Parathyroid adenoma (tissue), 2 donors: Measurements from ENCODE around the gene CTAGE6.
"Not testable (repeated sequence)": the region's sequence is repeated elsewhere in the genome, so short reads cannot be mapped to it uniquely, and the experiment has no call there.

Experiments
- H2AFZ ChIP-seq: fragments of 300-600 bp; sonication (generic); one replicate; pipeline ENCODE4 v1.7.0; 2017; ENCODE audit warnings: antibody characterized with exemption, mild to moderate bottlenecking
- H3K27ac ChIP-seq: fragments of 300-600 bp; sonication (generic); one replicate; pipeline ENCODE4 v1.7.0; 2017
- H3K27me3 ChIP-seq: fragments of 300-600 bp; sonication (generic); one replicate; pipeline ENCODE4 v1.7.0; 2017; ENCODE audit warnings: low read length; ENCODE audit not compliant: control insufficient read depth, insufficient read depth
- H3K36me3 ChIP-seq: fragments of 300-600 bp; sonication (generic); one replicate; pipeline ENCODE4 v1.7.0; 2017; ENCODE audit warnings: low read length; ENCODE audit not compliant: control insufficient read depth, insufficient read depth
- H3K4me1 ChIP-seq: fragments of 300-600 bp; sonication (generic); one replicate; pipeline ENCODE4 v1.7.0; 2017; ENCODE audit warnings: control low read depth
- H3K4me2 ChIP-seq: fragments of 300-600 bp; sonication (generic); one replicate; pipeline ENCODE4 v1.7.0; 2017; ENCODE audit warnings: low read length
- H3K4me3 ChIP-seq: fragments of 300-600 bp; sonication (generic); one replicate; pipeline ENCODE4 v1.7.0; 2017; ENCODE audit warnings: low read depth, low read length
- H3K79me2 ChIP-seq: fragments of 300-600 bp; sonication (generic); one replicate; pipeline ENCODE4 v1.7.0; 2017; ENCODE audit warnings: control low read depth
- H3K9ac ChIP-seq: fragments of 300-600 bp; sonication (generic); one replicate; pipeline ENCODE4 v1.7.0; 2017; ENCODE audit warnings: mild to moderate bottlenecking
- H3K9me3 ChIP-seq: fragments of 300-600 bp; sonication (generic); one replicate; pipeline ENCODE4 v1.7.0; 2017; ENCODE audit warnings: low read length; ENCODE audit not compliant: control insufficient read depth
- CTCF ChIP-seq: fragments of 300-600 bp; sonication (generic); IDR thresholded peaks from one replicate; pipeline ENCODE4 v1.7.0; 2017; ENCODE audit warnings: antibody characterized with exemption, mild to moderate bottlenecking
- donor health status: primary hyperparathyroidism.

CTAGE6 gene

DNA sequence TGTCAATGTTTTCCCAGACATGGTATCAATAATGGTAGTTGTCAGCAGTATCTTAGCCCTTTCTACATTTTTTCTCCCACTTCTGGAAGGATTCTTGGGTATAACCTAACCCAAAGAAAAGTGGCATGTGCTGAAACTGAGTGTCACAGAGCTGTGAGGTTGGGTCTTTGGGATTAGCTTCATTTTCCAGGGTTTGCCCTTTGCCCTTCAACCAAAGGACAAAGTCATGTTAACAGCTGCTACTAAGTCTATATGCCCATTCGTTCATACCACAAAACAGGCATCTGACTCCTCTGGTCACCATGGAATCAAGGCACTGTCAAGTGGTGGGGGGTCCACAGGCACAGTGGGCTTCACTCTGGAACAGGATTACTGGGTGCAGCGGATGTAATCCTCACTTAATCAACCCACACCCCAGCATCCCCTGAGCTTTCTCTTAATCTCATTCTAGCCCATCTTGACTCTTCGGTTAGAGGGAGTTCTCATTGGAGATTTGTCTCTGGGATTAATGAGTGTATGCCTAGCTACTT lies 29.1 kb downstream of the CTAGE6 start:
- TF ChIP-seq CTCF: no peak
- Histone ChIP-seq H3K4me3 (no peak overlapping the region), H3K4me2 (no peak overlapping the region), H3K4me1 (no peaks in the 10 kb centered on the region), H3K27ac (no peak overlapping the region), H3K9ac (no peak overlapping the region), H3K79me2 (no peaks in the 10 kb centered on the region), H2AFZ (no peak overlapping the region), H3K27me3 (no peaks in the 10 kb centered on the region), H3K36me3 (no peaks in the 10 kb centered on the region), H3K9me3 (no peaks in the 10 kb centered on the region)

- H3K27ac ChIP-seq, H2AFZ ChIP-seq, H3K36me3 ChIP-seq, H3K27me3 ChIP-seq, H3K79me2 ChIP-seq, H3K4me2 ChIP-seq, H3K9me3 ChIP-seq, H3K9ac ChIP-seq, H3K4me1 ChIP-seq, H3K4me3 ChIP-seq: not testable (repeated sequence)
Observed at GRCh38 chr7:143727561-143727960, 29.9 kb downstream of the CTAGE6 start.

DNA sequence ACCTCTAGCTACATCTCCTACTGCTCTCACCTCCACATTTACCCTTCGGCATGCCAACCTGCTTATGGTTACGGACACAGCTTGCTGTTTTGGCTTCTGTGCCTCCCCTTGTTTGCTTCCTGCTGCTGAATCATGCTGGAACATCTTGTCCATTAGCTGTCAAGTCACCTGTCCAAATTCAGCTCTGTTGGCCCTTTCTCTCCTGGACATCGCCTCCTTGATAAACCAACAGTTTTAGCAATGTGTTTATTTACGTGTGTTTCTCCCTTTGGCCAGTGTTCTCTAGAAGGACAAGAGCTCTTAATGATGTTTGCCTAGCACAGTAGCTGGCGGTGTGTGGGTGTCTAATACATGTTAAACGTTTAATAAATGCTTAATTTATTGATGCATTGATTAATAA lies 31.4 kb downstream of the CTAGE6 start:
- H3K4me2 ChIP-seq, H3K9ac ChIP-seq, H3K4me1 ChIP-seq, H3K36me3 ChIP-seq, H3K27ac ChIP-seq, H3K4me3 ChIP-seq, H3K27me3 ChIP-seq, H3K9me3 ChIP-seq, H3K79me2 ChIP-seq, H2AFZ ChIP-seq: not testable (repeated sequence)

DNA sequence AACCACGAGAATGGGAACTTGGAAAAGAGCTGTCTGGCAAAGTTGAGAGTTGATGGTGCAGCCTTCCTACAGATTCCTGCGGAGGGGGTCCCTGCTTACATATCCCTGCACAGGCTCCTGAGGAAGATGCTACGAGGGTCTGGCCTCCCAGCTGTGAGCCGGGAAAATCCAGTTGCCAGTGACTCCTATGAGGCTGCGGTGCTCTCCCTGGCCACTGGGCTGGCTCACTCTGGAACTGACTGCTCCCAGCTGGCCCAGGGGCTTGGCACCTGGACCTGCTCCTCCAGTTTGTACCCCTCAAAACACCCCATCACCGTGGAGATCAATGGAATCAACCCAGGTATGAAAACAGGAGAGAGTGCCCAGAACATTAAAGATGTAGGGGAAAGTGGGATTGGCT lies 37.2 kb downstream of the CTAGE6 start:
- H3K27ac ChIP-seq, H2AFZ ChIP-seq, H3K36me3 ChIP-seq, H3K27me3 ChIP-seq, H3K79me2 ChIP-seq, H3K4me2 ChIP-seq, H3K9ac ChIP-seq, H3K4me3 ChIP-seq, H3K4me1 ChIP-seq, H3K9me3 ChIP-seq: not testable (repeated sequence)

- H3K9ac ChIP-seq, H3K9me3 ChIP-seq, H3K27ac ChIP-seq, H3K4me2 ChIP-seq, H3K36me3 ChIP-seq, H3K4me1 ChIP-seq, H3K4me3 ChIP-seq, H3K27me3 ChIP-seq, H2AFZ ChIP-seq, H3K79me2 ChIP-seq: not testable (repeated sequence)
Observed at GRCh38 chr7:143715543-143716193, 41.8 kb downstream of the CTAGE6 start.

DNA sequence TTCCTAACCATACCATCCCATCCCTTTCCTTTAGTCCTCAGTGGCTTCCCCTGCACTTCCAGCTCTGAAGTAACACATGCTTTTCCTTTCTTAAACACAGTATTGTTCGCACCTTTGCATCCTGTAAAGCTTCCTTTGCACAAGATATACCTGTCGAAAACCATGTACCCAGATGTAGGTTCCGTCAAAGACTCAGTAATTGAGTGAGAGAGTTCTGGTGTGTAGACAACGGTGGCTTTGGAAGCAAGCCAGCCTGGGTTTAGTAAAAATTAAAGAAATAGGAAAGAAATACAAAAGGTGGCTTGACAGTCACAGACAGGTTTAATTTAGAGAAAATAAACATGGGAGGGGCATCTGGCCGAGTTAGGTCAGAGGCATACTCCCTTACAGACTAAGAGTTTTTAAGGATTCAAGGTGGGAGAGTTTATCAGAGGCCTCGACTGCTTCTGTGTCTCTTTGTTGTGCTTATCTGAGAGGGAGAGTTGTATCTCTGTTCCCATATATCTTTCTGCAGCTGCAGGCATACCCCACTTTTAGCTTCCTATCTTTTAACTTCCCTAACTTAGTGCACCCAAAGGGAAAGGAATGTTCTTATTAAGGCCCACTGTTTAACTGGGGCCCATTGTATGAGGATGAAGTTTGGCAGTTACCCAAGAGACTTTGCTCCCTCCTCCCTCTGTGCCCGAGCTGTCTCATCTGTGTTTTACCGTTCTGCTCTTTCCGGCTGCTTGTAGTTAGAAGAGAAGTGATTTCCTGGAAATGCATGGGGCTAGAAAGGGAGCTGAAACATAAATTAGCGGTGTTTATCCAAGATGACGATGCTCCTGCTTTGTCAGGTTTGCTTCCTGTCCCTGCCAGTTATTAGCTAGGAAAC lies 42.7 kb downstream of the CTAGE6 start:
- H3K79me2 ChIP-seq, H3K4me1 ChIP-seq, H3K9me3 ChIP-seq, H3K27ac ChIP-seq, H3K9ac ChIP-seq, H3K4me3 ChIP-seq, H3K36me3 ChIP-seq, H3K4me2 ChIP-seq, H3K27me3 ChIP-seq, H2AFZ ChIP-seq: not testable (repeated sequence)

- not testable (repeated sequence) for H3K36me3 ChIP-seq, H3K4me3 ChIP-seq, H3K4me2 ChIP-seq, H3K9ac ChIP-seq, H3K4me1 ChIP-seq, H3K27me3 ChIP-seq, H2AFZ ChIP-seq, H3K9me3 ChIP-seq, H3K79me2 ChIP-seq, H3K27ac ChIP-seq
Observed at GRCh38 chr7:143712381-143712780, 45.1 kb downstream of the CTAGE6 start.

DNA sequence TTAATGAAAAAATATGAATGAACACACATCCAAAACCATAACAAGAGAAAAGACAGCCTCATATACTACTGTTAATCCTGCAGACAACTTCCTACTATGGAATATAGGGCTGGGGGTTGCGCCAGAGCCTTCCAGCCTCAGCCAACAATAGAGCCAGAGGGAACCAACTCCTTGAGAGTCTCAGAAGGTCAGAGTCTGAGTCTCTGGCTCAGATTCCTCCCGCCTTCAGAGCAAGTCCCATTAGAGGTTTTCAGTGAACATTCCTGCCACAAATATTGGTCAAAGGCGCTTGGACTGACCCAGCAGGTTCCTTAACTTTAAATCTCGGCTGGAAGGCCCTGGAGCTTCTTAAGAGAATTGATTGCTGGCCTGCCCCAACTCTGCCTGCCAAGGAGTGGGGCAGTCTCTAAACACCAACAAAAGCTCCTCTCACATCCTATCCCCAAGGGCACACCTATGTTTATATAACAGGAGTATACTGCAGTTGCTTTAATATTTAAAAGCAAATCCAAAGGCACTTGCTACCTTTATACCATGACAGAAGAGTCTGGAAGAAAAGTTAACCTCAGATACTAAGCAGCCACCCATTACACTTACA lies 45.7 kb downstream of the CTAGE6 start:
- H3K9me3 ChIP-seq, H3K27ac ChIP-seq, H3K9ac ChIP-seq, H3K4me3 ChIP-seq, H2AFZ ChIP-seq, H3K27me3 ChIP-seq, H3K79me2 ChIP-seq, H3K4me2 ChIP-seq, H3K36me3 ChIP-seq, H3K4me1 ChIP-seq: not testable (repeated sequence)

DNA sequence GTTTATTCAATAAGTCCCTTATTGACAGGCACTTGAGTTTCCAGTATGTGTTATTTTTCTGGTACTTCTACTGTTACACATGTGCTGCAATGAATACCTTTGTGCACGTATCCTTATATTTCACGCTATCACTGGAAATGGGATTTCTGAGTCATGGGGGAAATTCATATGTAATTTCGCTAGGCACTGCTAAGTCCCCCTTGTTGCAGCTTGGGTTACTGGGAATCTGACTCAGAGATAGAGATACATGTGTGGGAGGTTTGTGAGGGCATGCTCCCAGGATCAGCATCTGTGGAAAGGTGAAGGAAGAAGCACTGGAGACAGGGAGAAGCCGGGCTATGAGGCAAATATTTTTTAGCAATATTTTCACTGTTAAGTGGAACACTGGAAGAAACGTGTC lies 47.6 kb downstream of the CTAGE6 start:
- H3K4me2 ChIP-seq, H3K4me3 ChIP-seq, H3K79me2 ChIP-seq, H3K27me3 ChIP-seq, H3K9ac ChIP-seq, H3K36me3 ChIP-seq, H3K27ac ChIP-seq, H3K9me3 ChIP-seq, H3K4me1 ChIP-seq, H2AFZ ChIP-seq: not testable (repeated sequence)
